Stimulated activated CD4-positive, alpha-beta T cell treated with anti-CD3 and anti-CD28 coated beads, TNF-alpha, amount 100 ng/mL, for 48 hours (primary cell): ENCODE results near the gene TNNT2.

Source experiments
- DNase-seq, 3 donors: peaks; one replicate each; pipeline ENCODE4 v3.0.0-alpha.2; 2020; ENCODE audit warnings: low read depth in 3 of 3

TNNT2 gene

DNA sequence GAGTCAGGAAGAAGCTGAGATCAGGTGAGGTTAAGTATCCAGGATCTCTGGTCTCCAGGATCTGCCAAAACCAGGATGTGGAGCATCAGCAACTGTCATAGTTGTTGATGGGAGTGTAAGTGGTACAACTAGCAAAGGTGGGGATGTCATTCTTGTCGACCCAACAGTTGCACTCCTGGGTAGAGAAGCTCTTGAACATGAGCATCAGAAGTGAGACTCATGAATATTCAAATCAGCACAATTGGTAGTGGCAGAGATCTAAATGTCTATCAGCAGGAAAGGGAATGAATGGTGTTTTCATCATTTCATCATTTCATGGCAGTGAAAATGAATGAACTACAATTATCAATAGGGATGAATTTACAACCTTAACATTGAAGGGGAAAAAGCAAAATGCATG lies 25.9 kb upstream of the TNNT2 start:
- DNase-seq: no peak

DNA sequence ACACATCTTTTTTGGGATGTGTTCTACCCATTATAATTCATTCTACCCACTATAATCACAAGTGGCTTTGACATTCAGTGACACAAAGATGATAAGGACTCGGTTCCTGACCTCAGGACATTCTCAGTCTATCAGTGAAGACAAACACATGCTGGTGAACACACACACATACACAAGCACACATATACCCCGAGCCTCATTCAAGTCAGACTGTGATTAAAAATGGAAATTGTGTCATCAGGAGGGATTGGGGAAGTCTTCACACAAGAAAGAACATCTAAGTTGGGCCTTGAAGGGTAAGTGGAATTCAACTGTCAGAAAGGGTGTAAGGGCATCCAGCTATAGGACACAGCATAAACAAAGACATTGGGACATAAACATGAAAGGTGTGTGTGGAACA lies 24.2 kb upstream of the TNNT2 start:
- no peak for DNase-seq

- DNase-seq: no peak
These were observed 23.4 kb upstream of the TNNT2 start for GRCh38 chr1:201400852-201401230.

DNA sequence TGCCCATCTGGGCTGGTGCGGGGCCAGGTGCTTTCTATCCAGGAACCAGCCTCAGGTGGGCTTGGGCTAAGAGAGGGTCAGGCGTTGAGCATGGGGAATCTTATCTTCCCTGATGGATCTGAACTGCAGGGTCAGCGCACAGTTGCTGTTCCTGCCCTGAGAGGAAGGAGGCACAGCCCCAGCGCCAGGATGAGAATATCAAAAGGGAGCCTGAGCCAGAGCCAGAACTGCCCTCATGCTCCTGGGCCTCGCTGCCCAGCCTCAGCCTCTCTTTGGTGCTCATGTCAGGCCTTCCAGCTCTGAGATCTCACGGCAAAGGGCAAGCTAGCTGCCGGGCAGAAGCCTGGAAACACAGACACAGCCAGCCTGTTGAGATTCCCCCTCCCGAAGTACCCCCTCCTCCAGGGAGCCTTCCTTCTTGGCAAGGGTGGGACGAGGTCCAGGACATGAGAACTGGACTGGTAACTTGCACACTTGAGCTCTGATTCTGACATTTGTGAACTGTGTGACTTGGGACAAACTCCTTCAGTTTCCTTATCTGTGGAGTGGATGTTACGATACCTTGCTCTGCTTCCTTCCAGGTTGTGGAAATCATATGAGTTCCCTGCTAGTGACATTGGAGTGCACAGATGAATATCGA lies 22.9 kb upstream of the TNNT2 start:
- DNase-seq: no peak

GRCh38 chr1:201399352-201400126 lies 22.1 kb upstream of the TNNT2 start:
- no peak for DNase-seq

GRCh38 chr1:201399018-201399351 lies 21.5 kb upstream of the TNNT2 start, which contains the start of gene LAD1:
LAD1 (minus strand) TSS chr1:201399324; CDS start chr1:201399306, 18 bp downstream.
- DNase-seq: no peak

DNA sequence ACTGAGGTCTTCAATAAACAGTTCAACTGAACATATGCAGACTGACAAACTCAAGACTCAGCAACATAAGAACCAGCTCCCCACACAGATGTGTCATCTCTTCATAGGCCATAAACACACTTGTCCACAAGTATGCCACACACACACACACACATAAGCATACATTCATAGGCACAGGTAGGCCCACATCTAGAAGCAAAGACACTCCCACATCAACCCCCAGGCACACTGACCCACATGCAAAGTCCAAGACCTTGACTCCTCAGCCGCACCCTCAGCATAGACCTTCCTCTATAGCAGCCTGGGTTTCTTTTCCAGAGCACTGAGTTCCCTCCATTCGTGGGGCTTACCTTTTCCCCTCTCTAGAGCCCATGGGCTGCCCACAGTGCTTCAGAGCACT lies 20.2 kb upstream of the TNNT2 start:
- DNase-seq: no peak

GRCh38 chr1:201396861-201397464 lies 19.5 kb upstream of the TNNT2 start:
- DNase-seq: no peak

DNA sequence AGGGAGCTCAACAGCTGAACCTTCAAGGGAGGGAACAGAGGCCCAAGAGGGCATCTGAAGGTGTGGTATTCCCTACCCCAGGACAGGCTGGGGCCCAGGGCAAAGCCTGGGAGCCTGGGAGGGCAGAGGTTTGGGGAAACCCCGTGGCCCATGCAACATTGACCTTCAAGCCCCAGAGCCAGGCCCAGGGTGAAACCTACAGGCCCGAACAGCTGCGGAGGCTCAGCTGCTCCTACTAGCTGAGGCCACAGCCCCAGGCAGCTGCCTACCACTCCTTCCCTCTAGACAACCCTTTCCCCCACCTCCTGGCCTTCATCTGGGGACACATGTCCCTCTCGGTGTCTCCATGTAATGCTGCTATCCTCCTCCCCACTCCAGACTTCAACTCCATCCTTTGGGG lies 18.5 kb upstream of the TNNT2 start:
- DNase-seq: no peak

GRCh38 chr1:201394591-201394990 lies 17.1 kb upstream of the TNNT2 start:
- no peak for DNase-seq

DNA sequence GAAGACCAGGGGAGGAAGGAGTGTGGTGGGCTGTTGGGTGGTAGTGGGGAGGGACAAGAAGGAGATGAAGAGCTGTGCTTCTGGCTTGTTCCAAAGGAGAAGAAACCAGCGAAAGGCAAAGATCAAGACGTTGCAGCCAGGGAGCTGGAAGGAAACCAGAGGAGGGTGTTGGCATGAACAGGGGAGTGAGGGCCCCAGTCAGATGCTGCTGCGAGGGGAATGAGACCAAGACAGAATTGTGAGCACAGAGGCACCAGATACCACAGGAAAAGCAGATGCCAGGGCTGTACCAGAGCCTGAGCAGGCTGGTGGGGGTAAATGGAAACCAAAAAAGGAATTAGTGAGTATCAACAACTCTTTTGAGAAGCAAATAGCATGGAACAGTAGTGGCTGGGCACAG lies 15.6 kb upstream of the TNNT2 start:
- no peak for DNase-seq

DNA sequence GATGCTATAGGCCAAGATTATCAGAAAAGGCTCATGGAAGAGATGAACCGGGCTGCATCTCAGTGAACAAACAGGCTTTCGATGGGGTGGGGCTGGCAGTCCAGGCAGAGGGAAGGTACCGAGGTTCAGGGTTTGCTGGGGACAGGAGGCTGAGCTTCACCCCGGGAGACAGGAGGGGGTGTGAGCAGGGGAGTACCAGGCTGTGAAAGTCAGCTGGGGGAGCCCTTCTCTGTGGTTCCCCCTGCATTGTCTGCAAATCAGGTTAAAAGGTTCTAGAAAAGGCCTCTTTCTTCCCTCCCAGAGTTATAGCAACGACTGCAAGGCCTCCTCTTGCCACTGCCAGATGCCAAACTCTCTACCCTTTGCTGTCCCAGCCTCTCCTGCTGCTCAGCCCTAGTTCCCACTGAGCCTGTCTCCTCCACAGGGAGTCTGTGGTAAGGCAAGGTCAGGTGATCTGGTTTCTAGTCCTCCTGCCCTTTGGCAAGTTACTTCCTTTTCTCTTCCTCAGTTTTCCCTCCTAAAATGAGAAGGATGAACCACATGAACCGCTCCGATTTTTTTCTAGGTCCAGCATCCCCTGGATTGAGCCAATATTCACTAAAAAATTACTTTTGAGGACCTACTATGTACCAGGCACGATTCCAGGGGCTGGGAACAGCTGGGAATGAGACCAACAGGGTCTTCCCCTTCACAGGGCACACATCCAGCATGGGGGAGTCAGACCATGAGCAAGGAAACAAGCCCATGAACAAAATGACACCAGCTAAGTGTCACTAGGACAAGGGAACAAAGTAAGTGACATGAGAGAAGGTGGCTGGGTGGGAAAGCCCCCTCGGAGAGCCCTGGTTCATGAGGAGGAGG lies 14.4 kb upstream of the TNNT2 start:
- DNase-seq: no peak

DNA sequence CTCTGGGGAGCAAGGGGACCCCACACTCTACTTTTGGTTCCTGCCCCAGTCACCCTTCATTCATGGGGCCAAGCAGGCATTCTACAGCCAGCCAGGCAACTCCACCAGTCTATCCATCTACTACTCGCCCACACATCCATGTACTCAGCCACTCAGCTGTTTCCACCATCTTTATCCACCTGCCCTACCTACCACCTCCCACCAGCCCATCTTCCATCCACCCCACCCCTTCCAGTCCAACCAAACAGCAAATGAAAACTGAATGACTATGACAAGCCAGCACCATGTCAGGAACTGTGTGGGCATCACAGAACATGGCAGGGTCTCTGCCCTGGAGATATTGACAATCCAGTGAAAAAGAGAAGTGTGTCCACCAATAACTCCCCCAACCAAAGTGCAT lies 13.7 kb upstream of the TNNT2 start:
- no peak for DNase-seq

- no peak for DNase-seq
These were observed 11.6 kb upstream of the TNNT2 start for GRCh38 chr1:201389051-201389450.

GRCh38 chr1:201386208-201386607 lies 8.7 kb upstream of the TNNT2 start:
- no peak for DNase-seq

GRCh38 chr1:201385299-201385891 lies 7.9 kb upstream of the TNNT2 start:
- DNase-seq: peak in 2 of 3 donors; percentile 14 to 50

- DNase-seq: no peak
These were observed 6.9 kb upstream of the TNNT2 start for GRCh38 chr1:201384406-201384782.

- no peak for DNase-seq
These were observed 6.3 kb upstream of the TNNT2 start for GRCh38 chr1:201383647-201384405.

DNA sequence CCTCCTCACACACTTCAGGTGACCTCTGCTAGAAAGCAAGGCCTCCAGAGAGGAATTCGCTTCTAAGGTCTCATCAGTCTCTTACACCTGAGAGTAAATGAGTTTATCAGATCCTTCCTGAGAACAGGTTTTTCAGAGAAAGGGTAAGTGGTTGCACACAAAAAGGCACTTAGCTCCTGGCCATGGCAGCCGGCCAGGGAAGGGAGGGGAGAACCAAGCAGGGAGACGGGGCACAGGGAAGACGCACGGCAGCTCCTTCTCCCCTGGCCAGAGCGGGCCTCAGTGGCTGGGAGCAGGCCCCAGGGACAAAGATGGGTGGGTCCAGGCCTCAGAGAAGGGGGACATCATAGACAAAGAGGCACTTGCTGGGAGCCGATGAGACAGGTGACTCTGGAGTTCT lies 3.6 kb upstream of the TNNT2 start:
- DNase-seq: no peak

- DNase-seq: no peak
These were observed 2.3 kb upstream of the TNNT2 start for GRCh38 chr1:201379733-201380242.

DNA sequence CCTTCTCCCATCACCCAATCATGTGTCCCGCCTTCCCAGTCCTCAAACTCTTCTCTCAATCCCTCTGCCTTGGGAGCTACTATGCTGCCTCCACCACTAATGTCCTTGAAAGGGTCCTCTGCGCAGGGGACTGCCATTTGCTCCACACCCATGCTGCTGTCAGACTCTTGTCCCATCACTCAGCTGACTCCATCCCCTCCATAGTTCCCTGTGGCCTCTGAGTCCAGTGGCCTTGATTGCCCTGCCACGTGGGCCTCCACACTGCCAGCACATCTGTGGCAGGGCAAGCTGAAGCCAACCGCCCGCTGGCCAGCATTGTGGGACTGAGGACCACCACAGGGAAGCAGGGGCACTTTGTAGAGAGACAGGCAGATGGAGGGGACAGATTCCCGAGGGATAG lies 1.3 kb upstream of the TNNT2 start:
- no peak for DNase-seq
